HUES64 (cell line): Measurements from ENCODE around the gene PPP5C.
"Not testable (repeated sequence)": the region's sequence is repeated elsewhere in the genome, so short reads cannot be mapped to it uniquely, and the experiment has no call there.

Experiments used
- H3K27ac ChIP-seq: 2 replicates; pipeline ENCODE4 v1.7.0; 2013; ENCODE audit warnings: low read depth, low read length, inconsistent platforms
- H3K27me3 ChIP-seq: 2 replicates; pipeline ENCODE4 v1.6.1; 2013; ENCODE audit warnings: mild to moderate bottlenecking, low read length; ENCODE audit not compliant: insufficient read depth
- H3K36me3 ChIP-seq: 2 replicates; pipeline ENCODE4 v1.6.1; 2013; ENCODE audit warnings: mild to moderate bottlenecking, low read length; ENCODE audit not compliant: insufficient read depth
- H3K4me1 ChIP-seq: 2 replicates; pipeline ENCODE4 v1.6.1; 2013; ENCODE audit warnings: mild to moderate bottlenecking, low read length, moderate library complexity; ENCODE audit not compliant: insufficient read depth
- H3K4me3 ChIP-seq: 2 replicates; pipeline ENCODE4 v1.5.1; 2013; ENCODE audit warnings: mild to moderate bottlenecking, low read length, moderate library complexity
- H3K9ac ChIP-seq: 2 replicates; pipeline ENCODE4 v1.6.1; 2013; ENCODE audit warnings: mild to moderate bottlenecking, low read depth, low read length
- H3K9me3 ChIP-seq: 2 replicates; pipeline ENCODE4 v1.6.1; 2013; ENCODE audit warnings: low read depth, low read length; ENCODE audit not compliant: insufficient read depth
- WGBS: fragments of 150-250, 120-280 bp; methylation state at CpG from one replicate; pipeline ENCODE4 v1.1.7; 2013; ENCODE audit warnings: missing lambda C conversion rate; 5-methylcytosine and 5-hydroxymethylcytosine counted together

Gene PPP5C

GRCh38 chr19:46367426-46367825, 20.5 kb downstream of the PPP5C start:
- H3K27ac ChIP-seq = no peak overlapping the region
- no peak overlapping the region for H3K4me3 ChIP-seq
- peaks cover 58% of the 10 kb centered on the region for H3K36me3 ChIP-seq
- H3K27me3 ChIP-seq = no peaks in the 10 kb centered on the region
- H3K9me3 ChIP-seq = no peaks in the 10 kb centered on the region
- H3K4me1 ChIP-seq = peaks cover 10% of the 10 kb centered on the region
- no peak overlapping the region for H3K9ac ChIP-seq
- WGBS = 96% methylated on average over 4 of the region's 5 CpGs

DNA sequence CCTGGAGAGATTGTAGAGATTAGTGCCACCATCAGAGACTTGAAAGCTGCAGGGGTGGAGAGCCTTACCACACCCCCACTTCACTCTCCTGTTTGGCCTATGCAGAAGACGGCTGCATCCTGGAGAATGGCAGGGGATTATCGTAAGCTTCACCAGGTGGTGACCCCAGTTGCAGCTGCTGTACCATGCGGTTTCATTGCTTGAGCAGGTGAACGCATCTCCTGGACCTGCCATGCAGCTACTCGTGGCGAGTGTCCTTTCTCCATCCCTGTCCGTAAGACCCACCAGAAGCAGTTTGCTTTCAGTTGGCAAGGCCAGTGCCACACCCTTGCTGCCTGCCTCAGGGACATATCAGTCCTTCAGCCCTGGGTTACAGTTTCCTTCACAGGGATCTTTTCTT, 21.2 kb downstream of the PPP5C start:
- peaks cover 57% of the 10 kb centered on the region for H3K36me3 ChIP-seq
- H3K27me3 ChIP-seq = no peaks in the 10 kb centered on the region
- no peak overlapping the region for H3K4me3 ChIP-seq
- no peak overlapping the region for H3K27ac ChIP-seq
- H3K9me3 ChIP-seq = no peaks in the 10 kb centered on the region
- H3K9ac ChIP-seq = no peak overlapping the region
- H3K4me1 ChIP-seq = peaks cover 17% of the 10 kb centered on the region
- WGBS = 94% methylated on average over 7 of the region's 7 CpGs

GRCh38 chr19:46369817-46370216, 22.9 kb downstream of the PPP5C start:
- Histone ChIP-seq H3K4me1 (peaks cover 30% of the 10 kb centered on the region), H3K27ac (no peak overlapping the region)

DNA sequence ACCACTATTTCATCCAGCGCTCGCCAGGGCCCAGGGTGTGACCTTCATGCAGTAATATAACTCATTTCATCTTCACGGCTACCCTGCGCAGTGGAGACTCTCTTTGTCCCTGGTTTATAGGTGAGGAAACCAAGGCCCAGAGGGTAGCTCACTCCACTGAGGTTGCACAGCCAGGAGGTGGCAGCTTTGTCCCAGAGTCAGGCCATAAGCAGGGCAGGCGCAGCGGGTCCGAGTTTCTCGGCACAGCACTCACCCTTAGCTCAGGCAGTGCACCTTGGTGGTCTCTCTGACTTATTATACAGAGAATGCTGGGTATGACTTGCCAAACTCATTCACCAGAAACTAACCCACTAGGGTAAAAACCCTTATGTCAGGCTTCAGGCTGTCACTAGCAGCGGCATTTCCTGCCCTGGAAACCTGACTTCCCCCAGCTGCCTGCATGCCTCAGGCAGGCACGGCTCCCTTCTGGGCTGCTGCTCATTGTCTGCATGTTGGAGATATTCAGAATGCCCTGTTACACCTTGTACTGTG, 24.5 kb downstream of the PPP5C start:
- H3K27ac ChIP-seq = peak overlapping the region; percentile 66; the same call in 1 of the 2 replicates
- H3K27me3 ChIP-seq = no peaks in the 10 kb centered on the region
- 86% methylated on average over 10 of the region's 10 CpGs for WGBS
- H3K36me3 ChIP-seq = peaks cover 44% of the 10 kb centered on the region
- no peak overlapping the region for H3K9ac ChIP-seq
- no peak overlapping the region for H3K4me3 ChIP-seq
- no peaks in the 10 kb centered on the region for H3K9me3 ChIP-seq
- H3K4me1 ChIP-seq = peaks cover 30% of the 10 kb centered on the region

More at GRCh38 chr19:46369817-46370216, 22.9 kb downstream of the PPP5C start:
- peaks cover 42% of the 10 kb centered on the region for H3K36me3 ChIP-seq
- 98% methylated on average over 7 of the region's 7 CpGs for WGBS
- no peaks in the 10 kb centered on the region for H3K9me3 ChIP-seq
- no peak overlapping the region for H3K4me3 ChIP-seq
- no peaks in the 10 kb centered on the region for H3K27me3 ChIP-seq
- no peak overlapping the region for H3K9ac ChIP-seq

DNA sequence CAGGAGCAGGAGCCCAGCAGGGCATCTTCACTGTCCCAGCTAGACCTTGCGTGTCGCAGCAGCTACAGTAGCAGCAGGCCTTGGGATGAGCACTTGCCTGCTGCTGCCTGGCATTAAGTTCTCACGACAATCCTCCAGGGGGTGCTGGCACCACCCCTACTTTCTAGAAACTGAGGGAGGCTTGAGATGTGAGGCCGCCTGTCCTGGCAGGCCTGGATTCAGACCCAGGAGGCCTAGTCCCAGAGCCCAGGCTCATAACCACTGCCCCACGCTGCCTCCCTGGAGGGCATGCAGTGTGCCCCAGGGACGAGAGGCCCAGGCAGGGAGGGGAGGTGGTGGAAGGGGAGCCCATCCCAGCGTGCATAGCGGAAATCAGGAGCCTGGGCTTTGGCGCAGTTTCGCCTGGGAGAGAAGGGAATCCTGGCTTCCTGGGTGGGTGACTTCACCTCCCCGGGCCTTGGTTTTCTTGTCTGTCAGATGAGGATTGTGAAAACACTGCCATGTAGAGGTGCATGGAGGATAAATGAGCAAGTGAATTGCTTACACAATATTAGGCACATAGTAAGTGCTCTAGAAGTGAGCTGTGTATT, 26.1 kb downstream of the PPP5C start:
- Histone ChIP-seq H3K9me3 (no peaks in the 10 kb centered on the region), H3K36me3 (peaks cover 45% of the 10 kb centered on the region), H3K4me3 (peak overlapping the region; percentile 15; the same call in 1 of the 2 replicates), H3K27me3 (no peaks in the 10 kb centered on the region), H3K9ac (peak overlapping the region; percentile 51), H3K4me1 (peaks cover 30% of the 10 kb centered on the region), H3K27ac (peak overlapping the region; percentile 98)
- WGBS = 40% methylated on average over 11 of the region's 11 CpGs

DNA sequence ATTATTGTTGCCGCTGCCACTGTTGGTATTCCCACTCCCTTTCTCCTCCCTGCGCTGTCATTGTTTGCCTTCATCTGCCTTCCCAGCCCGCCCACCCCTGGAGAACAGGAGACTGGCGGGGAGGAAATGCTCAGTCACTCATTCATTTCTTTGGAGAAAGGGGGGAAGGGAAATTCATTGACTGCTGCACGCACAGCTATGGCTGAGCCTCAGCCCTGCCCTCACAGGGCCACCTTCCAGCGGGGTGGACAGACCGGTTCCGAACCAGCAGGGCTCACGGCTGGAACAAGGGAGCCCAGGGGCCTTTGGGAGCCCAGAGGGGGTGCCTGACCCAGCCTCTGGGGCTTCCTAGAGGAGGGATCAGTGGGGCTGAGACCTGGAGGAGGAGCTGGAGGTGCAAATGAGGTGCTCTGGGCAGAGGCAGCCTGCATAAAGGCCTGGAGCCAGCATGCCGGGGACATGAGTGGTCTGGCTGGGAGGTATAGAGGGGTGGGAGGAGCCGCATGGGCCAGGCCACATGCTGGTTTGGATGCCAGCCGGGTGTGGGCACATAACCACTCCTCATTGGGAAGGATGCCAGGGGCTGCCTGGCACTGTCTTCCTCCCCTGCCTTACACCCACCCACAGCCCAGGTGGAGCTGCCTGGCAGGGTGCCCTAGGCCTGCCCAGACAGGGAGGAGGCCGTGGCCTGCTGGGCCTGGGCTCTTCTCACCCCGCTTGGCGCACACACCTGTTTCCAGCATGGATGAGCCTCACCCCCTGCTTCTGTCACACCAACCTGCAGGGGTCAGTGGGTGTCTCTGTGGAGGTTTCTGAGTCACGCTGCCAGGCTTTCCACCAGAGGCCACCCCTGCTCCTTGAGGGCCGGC, 26.8 kb downstream of the PPP5C start:
- no peaks in the 10 kb centered on the region for H3K27me3 ChIP-seq
- H3K4me1 ChIP-seq = peaks cover 30% of the 10 kb centered on the region
- peak overlapping the region; percentile 71 for H3K9ac ChIP-seq
- no peaks in the 10 kb centered on the region for H3K9me3 ChIP-seq
- H3K4me3 ChIP-seq = peak overlapping the region; percentile 29; the same call in 1 of the 2 replicates
- WGBS = 27% methylated on average over 17 of the region's 17 CpGs
- peaks cover 46% of the 10 kb centered on the region for H3K36me3 ChIP-seq
- peak overlapping the region; percentile 98 for H3K27ac ChIP-seq

GRCh38 chr19:46374536-46375475, 27.9 kb downstream of the PPP5C start:
- peak overlapping the region; percentile 98 for H3K27ac ChIP-seq
- H3K4me1 ChIP-seq = peaks cover 30% of the 10 kb centered on the region
- WGBS = 89% methylated on average over 21 of the region's 21 CpGs
- no peaks in the 10 kb centered on the region for H3K9me3 ChIP-seq
- no peaks in the 10 kb centered on the region for H3K27me3 ChIP-seq
- H3K9ac ChIP-seq = peak overlapping the region; percentile 71
- peaks cover 52% of the 10 kb centered on the region for H3K36me3 ChIP-seq
- no peak overlapping the region for H3K4me3 ChIP-seq

DNA sequence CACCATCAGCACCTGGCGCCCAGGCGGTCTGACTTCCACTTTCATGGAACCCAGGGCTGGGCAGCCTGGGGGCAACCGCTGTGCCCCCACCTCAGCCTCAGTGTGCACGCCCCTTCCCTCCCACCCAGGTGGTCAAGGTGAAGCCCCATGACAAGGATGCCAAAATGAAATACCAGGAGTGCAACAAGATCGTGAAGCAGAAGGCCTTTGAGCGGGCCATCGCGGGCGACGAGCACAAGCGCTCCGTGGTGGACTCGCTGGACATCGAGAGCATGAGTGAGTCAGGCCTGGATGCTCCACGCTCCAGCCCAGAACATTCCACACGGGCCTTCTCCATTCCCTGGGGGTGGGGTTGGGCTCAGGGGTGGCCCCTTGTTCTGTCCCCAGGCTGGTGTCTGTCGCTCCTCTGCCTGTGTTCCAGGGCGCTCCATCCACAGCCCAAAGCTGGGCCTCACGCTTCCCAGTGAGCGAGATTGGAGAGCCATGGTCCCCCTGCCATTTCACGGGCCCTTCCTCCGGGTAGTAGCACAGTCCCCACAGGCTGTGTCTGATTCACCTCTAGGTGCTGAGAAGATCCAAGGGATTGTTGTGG, 28.7 kb downstream of the PPP5C start:
- not testable (repeated sequence) for H3K9ac ChIP-seq, H3K9me3 ChIP-seq, H3K4me3 ChIP-seq, H3K27me3 ChIP-seq, H3K27ac ChIP-seq
- 94% methylated on average over 22 of the region's 22 CpGs for WGBS
- peaks cover 54% of the 10 kb centered on the region for H3K36me3 ChIP-seq
- H3K4me1 ChIP-seq = peaks cover 30% of the 10 kb centered on the region

GRCh38 chr19:46376241-46377153, 29.6 kb downstream of the PPP5C start:
- Histone ChIP-seq H3K36me3 (peaks cover 64% of the 10 kb centered on the region), H3K4me1 (peaks cover 29% of the 10 kb centered on the region)
- WGBS = 94% methylated on average over 20 of the region's 20 CpGs

GRCh38 chr19:46378268-46378667, 31.4 kb downstream of the PPP5C start:
- Histone ChIP-seq H3K9me3 (no peaks in the 10 kb centered on the region), H3K36me3 (peaks cover 79% of the 10 kb centered on the region), H3K27ac (no peak overlapping the region), H3K27me3 (no peaks in the 10 kb centered on the region), H3K4me3 (no peak overlapping the region), H3K4me1 (peaks cover 12% of the 10 kb centered on the region), H3K9ac (no peak overlapping the region)
- WGBS = 92% methylated on average over 1 of the region's 2 CpGs

More at GRCh38 chr19:46376241-46377153, 29.6 kb downstream of the PPP5C start:
- Histone ChIP-seq H3K4me3 (no peak overlapping the region), H3K9ac (no peak overlapping the region), H3K27me3 (no peaks in the 10 kb centered on the region), H3K9me3 (no peaks in the 10 kb centered on the region), H3K27ac (no peak overlapping the region)
